MM.1S (cell line): ENCODE data around the gene RYR2.

Experiments used
- DNase-seq: peaks from one replicate; pipeline ENCODE4 v3.0.0-alpha.2; 2015
- H2AFZ ChIP-seq: fragments of 300-600 bp; sonication (generic); 2 replicates; pipeline ENCODE4 v1.6.0; 2016; ENCODE audit warnings: antibody characterized with exemption, low read length
- H3F3A ChIP-seq: fragments of 300-600 bp; sonication (generic); 2 replicates; pipeline ENCODE4 v1.6.1; 2016; ENCODE audit warnings: mild to moderate bottlenecking, antibody characterized with exemption, low read length, moderate library complexity, mixed read lengths; ENCODE audit not compliant: insufficient read depth
- H3K27ac ChIP-seq: fragments of 300-600 bp; sonication (generic); 2 replicates; pipeline ENCODE4 v1.5.1; 2016; ENCODE audit warnings: mild to moderate bottlenecking, low read length
- H3K27me3 ChIP-seq: fragments of 300-600 bp; sonication (generic); replicated peaks from 2 replicates; pipeline ENCODE4 v1.6.0; 2016; ENCODE audit warnings: low read length; ENCODE audit not compliant: insufficient read depth
- H3K36me3 ChIP-seq: fragments of 300-600 bp; sonication (generic); replicated peaks from 2 replicates; pipeline ENCODE4 v1.6.1; 2016; ENCODE audit warnings: mild to moderate bottlenecking, low read length, mixed read lengths; ENCODE audit not compliant: insufficient read depth
- H3K4me1 ChIP-seq: fragments of 300-600 bp; sonication (generic); 2 replicates; pipeline ENCODE4 v1.6.1; 2016; ENCODE audit warnings: low read length, mixed read lengths
- H3K4me2 ChIP-seq: fragments of 300-600 bp; sonication (generic); 2 replicates; pipeline ENCODE4 v1.6.0; 2016; ENCODE audit warnings: low read depth, low read length
- H3K4me3 ChIP-seq: fragments of 300-600 bp; sonication (generic); 2 replicates; pipeline ENCODE4 v1.5.1; 2016; ENCODE audit warnings: low read length, mixed read lengths
- H3K79me2 ChIP-seq: fragments of 300-600 bp; sonication (generic); 2 replicates; pipeline ENCODE4 v1.6.1; 2016; ENCODE audit warnings: mixed run types, low read length, mixed read lengths
- H3K9ac ChIP-seq: fragments of 300-600 bp; sonication (generic); 2 replicates; pipeline ENCODE4 v1.6.1; 2016; ENCODE audit warnings: low read length, mixed read lengths
- H3K9me2 ChIP-seq: fragments of 300-600 bp; sonication (generic); replicated peaks from 2 replicates; pipeline ENCODE4 v1.6.1; 2016; ENCODE audit warnings: mild to moderate bottlenecking, low read length, mixed read lengths; ENCODE audit not compliant: insufficient read depth
- H3K9me3 ChIP-seq: fragments of 300-600 bp; sonication (generic); replicated peaks from 2 replicates; pipeline ENCODE4 v1.6.1; 2016; ENCODE audit warnings: mild to moderate bottlenecking, low read length, mixed read lengths; ENCODE audit not compliant: insufficient read depth
- H4K20me1 ChIP-seq: fragments of 300-600 bp; sonication (generic); 2 replicates; pipeline ENCODE4 v1.6.1; 2016; ENCODE audit warnings: mild to moderate bottlenecking, low read length, moderate library complexity, mixed read lengths; ENCODE audit not compliant: insufficient read depth
- CTCF ChIP-seq: fragments of 300-600 bp; sonication (generic); IDR thresholded peaks from 2 replicates; pipeline ENCODE4 v1.5.1; 2016; ENCODE audit warnings: antibody characterized with exemption, low read length, mixed read lengths
- EZH2 ChIP-seq: fragments of 300-600 bp; sonication (generic); optimal IDR thresholded peaks from 2 replicates; pipeline ENCODE3; 2017; ENCODE audit warnings: low read depth, mild to moderate bottlenecking, antibody characterized with exemption, low read length, mixed read lengths
- EZH2phosphoT487 ChIP-seq: fragments of 300-600 bp; sonication (generic); IDR thresholded peaks from 2 replicates; pipeline ENCODE4 v1.6.1; 2018; ENCODE audit warnings: antibody characterized with exemption, low read length

RYR2 gene

GRCh38 chr1:237789619-237790018 lies 747.6 kb downstream of the RYR2 start:
- no peaks in the 10 kb centered on the region for H3K36me3 ChIP-seq
- no peaks in the 10 kb centered on the region for H3K27me3 ChIP-seq
- H3F3A ChIP-seq, result no peaks in the 10 kb centered on the region
- no peak overlapping the region for H2AFZ ChIP-seq
- no peaks in the 10 kb centered on the region for H4K20me1 ChIP-seq
- H3K79me2 ChIP-seq, result no peaks in the 10 kb centered on the region
- H3K4me3 ChIP-seq, result no peak overlapping the region
- peak; percentile 11 for DNase-seq
- H3K27ac ChIP-seq, result no peak overlapping the region
- H3K9ac ChIP-seq, result no peak overlapping the region
- H3K9me2 ChIP-seq, result no peaks in the 10 kb centered on the region
- no peaks in the 10 kb centered on the region for H3K9me3 ChIP-seq
- no peaks in the 10 kb centered on the region for H3K4me1 ChIP-seq
- no peak overlapping the region for H3K4me2 ChIP-seq
- TF ChIP-seq CTCF (no peak), EZH2phosphoT487 (no peak), EZH2 (no peak)

GRCh38 chr1:237791592-237791991 lies 749.6 kb downstream of the RYR2 start:
- Histone ChIP-seq H3K4me2 (no peak overlapping the region), H3K9ac (no peak overlapping the region), H2AFZ (no peak overlapping the region), H3F3A (no peaks in the 10 kb centered on the region), H3K9me2 (no peaks in the 10 kb centered on the region), H3K27me3 (no peaks in the 10 kb centered on the region), H3K27ac (no peak overlapping the region), H3K79me2 (no peaks in the 10 kb centered on the region), H3K36me3 (no peaks in the 10 kb centered on the region), H4K20me1 (no peaks in the 10 kb centered on the region), H3K4me3 (no peak overlapping the region), H3K4me1 (no peaks in the 10 kb centered on the region), H3K9me3 (no peaks in the 10 kb centered on the region)
- no peak for TF ChIP-seq CTCF
- TF ChIP-seq EZH2phosphoT487, result no peak
- TF ChIP-seq EZH2, result no peak
- DNase-seq, result no peak

GRCh38 chr1:237792149-237792548 lies 750.2 kb downstream of the RYR2 start:
- no peak overlapping the region for H3K27ac ChIP-seq
- H3K27me3 ChIP-seq, result no peaks in the 10 kb centered on the region
- no peak for TF ChIP-seq EZH2
- TF ChIP-seq EZH2phosphoT487, result no peak
- no peak for DNase-seq
- H3K9me3 ChIP-seq, result no peaks in the 10 kb centered on the region
- no peak overlapping the region for H2AFZ ChIP-seq
- H3F3A ChIP-seq, result no peaks in the 10 kb centered on the region
- no peaks in the 10 kb centered on the region for H3K79me2 ChIP-seq
- H3K4me3 ChIP-seq, result no peak overlapping the region
- no peak overlapping the region for H3K9ac ChIP-seq
- H3K4me2 ChIP-seq, result no peak overlapping the region
- no peaks in the 10 kb centered on the region for H4K20me1 ChIP-seq
- no peaks in the 10 kb centered on the region for H3K4me1 ChIP-seq
- no peaks in the 10 kb centered on the region for H3K36me3 ChIP-seq
- H3K9me2 ChIP-seq, result no peaks in the 10 kb centered on the region

- H3K4me3 ChIP-seq, result no peak overlapping the region
- H3K9me3 ChIP-seq, result no peaks in the 10 kb centered on the region
Observed at GRCh38 chr1:237792726-237793125, 750.7 kb downstream of the RYR2 start.

More at GRCh38 chr1:237792726-237793125, 750.7 kb downstream of the RYR2 start:
- no peaks in the 10 kb centered on the region for H3F3A ChIP-seq
- no peak overlapping the region for H2AFZ ChIP-seq
- no peak overlapping the region for H3K9ac ChIP-seq
- no peaks in the 10 kb centered on the region for H3K4me1 ChIP-seq
- no peaks in the 10 kb centered on the region for H3K27me3 ChIP-seq
- no peak for TF ChIP-seq EZH2
- no peak overlapping the region for H3K4me2 ChIP-seq
- H3K36me3 ChIP-seq, result no peaks in the 10 kb centered on the region
- H3K9me2 ChIP-seq, result no peaks in the 10 kb centered on the region
- no peaks in the 10 kb centered on the region for H3K79me2 ChIP-seq
- H4K20me1 ChIP-seq, result no peaks in the 10 kb centered on the region
- no peak overlapping the region for H3K27ac ChIP-seq
- no peak for DNase-seq
